SK-N-SH treated with all-trans-retinoic acid at 6 μM for 48 hours (cell line): Measurements from ENCODE around the gene FGD1.

Experiments
- ARNTL ChIP-seq: fragments of 450-650 bp; formaldehyde crosslinking; IDR thresholded peaks from 2 replicates; pipeline ENCODE4 v1.5.0; 2020; ENCODE audit warnings: low read depth, mild to moderate bottlenecking, moderate library complexity, borderline replicate concordance
- BACH2 ChIP-seq: fragments of 250-450 bp; sonication (Bioruptor Pico); IDR thresholded peaks from 2 replicates; pipeline ENCODE4 v1.9.0; 2021; ENCODE audit warnings: mild to moderate bottlenecking, borderline replicate concordance
- ESRRG ChIP-seq: fragments of 250-450 bp; sonication (Bioruptor Pico); IDR thresholded peaks from 2 replicates; pipeline ENCODE4 v1.6.1; 2021; ENCODE audit warnings: mild to moderate bottlenecking
- PPARA ChIP-seq: fragments of 250-450 bp; sonication (Bioruptor Pico); IDR thresholded peaks from 2 replicates; pipeline ENCODE4 v1.5.0; 2020; ENCODE audit warnings: mild to moderate bottlenecking, borderline replicate concordance
- SNAI2 ChIP-seq: fragments of 250-450 bp; sonication (Bioruptor Pico); IDR thresholded peaks from 2 replicates; pipeline ENCODE4 v1.5.0; 2020; ENCODE audit warnings: mild to moderate bottlenecking, moderate library complexity
- TCF4 ChIP-seq: fragments of 250-450 bp; sonication (Bioruptor Pico); IDR thresholded peaks from 2 replicates; pipeline ENCODE4 v1.8.0; 2021; ENCODE audit warnings: mild to moderate bottlenecking, moderate library complexity, borderline replicate concordance
- TOX ChIP-seq: fragments of 250-450 bp; sonication (Bioruptor Pico); IDR thresholded peaks from 2 replicates; pipeline ENCODE4 v1.8.0; 2021; ENCODE audit warnings: mild to moderate bottlenecking, moderate library complexity, borderline replicate concordance
- ZC3H10 ChIP-seq: fragments of 250-450 bp; sonication (Bioruptor Pico); IDR thresholded peaks from 2 replicates; pipeline ENCODE4 v1.5.1; 2021; ENCODE audit warnings: mild to moderate bottlenecking, moderate library complexity
- ZFP3 ChIP-seq: fragments of 250-450 bp; sonication (Bioruptor Pico); IDR thresholded peaks from 2 replicates; pipeline ENCODE4 v1.5.0; 2020; ENCODE audit warnings: mild to moderate bottlenecking, moderate library complexity
- ZFP30 ChIP-seq: fragments of 450-650 bp; formaldehyde crosslinking; IDR thresholded peaks from 2 replicates; pipeline ENCODE4 v1.5.0; 2022; ENCODE audit warnings: mild to moderate bottlenecking, moderate library complexity
- TF ChIP-seq, protein P1 (sequence below): fragments of 250-450 bp; sonication (Bioruptor Pico); IDR thresholded peaks from 2 replicates; pipeline ENCODE4 v1.8.0; 2020; ENCODE audit warnings: mild to moderate bottlenecking, moderate library complexity, borderline replicate concordance
- TF ChIP-seq, protein P2 (sequence below): fragments of 250-450 bp; sonication (Bioruptor Pico); IDR thresholded peaks from 2 replicates; pipeline ENCODE4 v1.8.0; 2021; ENCODE audit warnings: low read depth, mild to moderate bottlenecking, moderate library complexity, borderline replicate concordance
- TF ChIP-seq, protein P3 (sequence below): fragments of 250-450 bp; sonication (Bioruptor Pico); IDR thresholded peaks from 2 replicates; pipeline ENCODE4 v1.5.1; 2020; ENCODE audit warnings: low read depth, mild to moderate bottlenecking, moderate library complexity

DNA sequence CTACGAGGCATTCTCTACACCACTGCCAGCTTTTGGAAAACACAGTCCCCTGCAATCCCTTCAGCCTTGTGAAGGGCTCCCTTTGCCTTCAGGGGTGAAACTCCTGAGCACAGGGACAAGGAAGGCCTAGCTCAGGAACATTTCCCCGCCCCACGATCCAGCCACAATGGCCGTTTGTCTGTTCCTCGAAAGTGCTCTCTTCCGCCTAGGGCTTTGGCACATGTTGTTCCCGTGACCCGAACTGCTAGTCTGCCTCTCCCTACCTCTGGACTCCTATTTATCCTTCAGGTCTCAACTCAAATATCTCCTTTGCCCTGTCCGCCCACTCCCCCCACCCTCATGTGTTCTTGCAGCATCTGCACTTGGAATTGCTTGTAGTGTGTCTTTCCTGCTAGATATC, 12.1 kb downstream of the FGD1 start:
- TF ChIP-seq ARNTL (CRISPR knock-in tag) (no peak), BACH2 (CRISPR knock-in tag) (no peak), TOX (CRISPR knock-in tag) (no peak), ZFP3 (CRISPR knock-in tag) (no peak), ESRRG (CRISPR knock-in tag) (no peak), TCF4 (no peak), SNAI2 (no peak), PPARA (CRISPR knock-in tag) (no peak), ZC3H10 (no peak), ZFP30 (no peak)
- TF ChIP-seq, protein P1, sequence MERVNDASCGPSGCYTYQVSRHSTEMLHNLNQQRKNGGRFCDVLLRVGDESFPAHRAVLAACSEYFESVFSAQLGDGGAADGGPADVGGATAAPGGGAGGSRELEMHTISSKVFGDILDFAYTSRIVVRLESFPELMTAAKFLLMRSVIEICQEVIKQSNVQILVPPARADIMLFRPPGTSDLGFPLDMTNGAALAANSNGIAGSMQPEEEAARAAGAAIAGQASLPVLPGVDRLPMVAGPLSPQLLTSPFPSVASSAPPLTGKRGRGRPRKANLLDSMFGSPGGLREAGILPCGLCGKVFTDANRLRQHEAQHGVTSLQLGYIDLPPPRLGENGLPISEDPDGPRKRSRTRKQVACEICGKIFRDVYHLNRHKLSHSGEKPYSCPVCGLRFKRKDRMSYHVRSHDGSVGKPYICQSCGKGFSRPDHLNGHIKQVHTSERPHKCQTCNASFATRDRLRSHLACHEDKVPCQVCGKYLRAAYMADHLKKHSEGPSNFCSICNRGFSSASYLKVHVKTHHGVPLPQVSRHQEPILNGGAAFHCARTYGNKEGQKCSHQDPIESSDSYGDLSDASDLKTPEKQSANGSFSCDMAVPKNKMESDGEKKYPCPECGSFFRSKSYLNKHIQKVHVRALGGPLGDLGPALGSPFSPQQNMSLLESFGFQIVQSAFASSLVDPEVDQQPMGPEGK = no peak
- TF ChIP-seq, protein P2, sequence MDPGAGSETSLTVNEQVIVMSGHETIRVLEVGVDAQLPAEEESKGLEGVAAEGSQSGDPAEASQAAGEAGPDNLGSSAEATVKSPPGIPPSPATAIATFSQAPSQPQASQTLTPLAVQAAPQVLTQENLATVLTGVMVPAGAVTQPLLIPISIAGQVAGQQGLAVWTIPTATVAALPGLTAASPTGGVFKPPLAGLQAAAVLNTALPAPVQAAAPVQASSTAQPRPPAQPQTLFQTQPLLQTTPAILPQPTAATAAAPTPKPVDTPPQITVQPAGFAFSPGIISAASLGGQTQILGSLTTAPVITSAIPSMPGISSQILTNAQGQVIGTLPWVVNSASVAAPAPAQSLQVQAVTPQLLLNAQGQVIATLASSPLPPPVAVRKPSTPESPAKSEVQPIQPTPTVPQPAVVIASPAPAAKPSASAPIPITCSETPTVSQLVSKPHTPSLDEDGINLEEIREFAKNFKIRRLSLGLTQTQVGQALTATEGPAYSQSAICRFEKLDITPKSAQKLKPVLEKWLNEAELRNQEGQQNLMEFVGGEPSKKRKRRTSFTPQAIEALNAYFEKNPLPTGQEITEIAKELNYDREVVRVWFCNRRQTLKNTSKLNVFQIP (CRISPR knock-in tag) = no peak
- TF ChIP-seq, protein P3, sequence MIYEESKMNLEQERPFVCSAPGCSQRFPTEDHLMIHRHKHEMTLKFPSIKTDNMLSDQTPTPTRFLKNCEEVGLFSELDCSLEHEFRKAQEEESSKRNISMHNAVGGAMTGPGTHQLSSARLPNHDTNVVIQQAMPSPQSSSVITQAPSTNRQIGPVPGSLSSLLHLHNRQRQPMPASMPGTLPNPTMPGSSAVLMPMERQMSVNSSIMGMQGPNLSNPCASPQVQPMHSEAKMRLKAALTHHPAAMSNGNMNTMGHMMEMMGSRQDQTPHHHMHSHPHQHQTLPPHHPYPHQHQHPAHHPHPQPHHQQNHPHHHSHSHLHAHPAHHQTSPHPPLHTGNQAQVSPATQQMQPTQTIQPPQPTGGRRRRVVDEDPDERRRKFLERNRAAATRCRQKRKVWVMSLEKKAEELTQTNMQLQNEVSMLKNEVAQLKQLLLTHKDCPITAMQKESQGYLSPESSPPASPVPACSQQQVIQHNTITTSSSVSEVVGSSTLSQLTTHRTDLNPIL (CRISPR knock-in tag) = no peak
